NCI-H526 treated with DMSO at 0.1 percent for 48 hours (cell line): ENCODE data around the gene ZDHHC19.
"Not testable (repeated sequence)": the region's sequence is repeated elsewhere in the genome, so short reads cannot be mapped to it uniquely, and the experiment has no call there.

Experiments used
- DNase-seq: peaks from one replicate; lab custom pipeline; 2025; lab: John Stamatoyannopoulos, UW

ZDHHC19 gene, protein sequence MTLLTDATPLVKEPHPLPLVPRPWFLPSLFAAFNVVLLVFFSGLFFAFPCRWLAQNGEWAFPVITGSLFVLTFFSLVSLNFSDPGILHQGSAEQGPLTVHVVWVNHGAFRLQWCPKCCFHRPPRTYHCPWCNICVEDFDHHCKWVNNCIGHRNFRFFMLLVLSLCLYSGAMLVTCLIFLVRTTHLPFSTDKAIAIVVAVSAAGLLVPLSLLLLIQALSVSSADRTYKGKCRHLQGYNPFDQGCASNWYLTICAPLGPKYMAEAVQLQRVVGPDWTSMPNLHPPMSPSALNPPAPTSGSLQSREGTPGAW

DNA sequence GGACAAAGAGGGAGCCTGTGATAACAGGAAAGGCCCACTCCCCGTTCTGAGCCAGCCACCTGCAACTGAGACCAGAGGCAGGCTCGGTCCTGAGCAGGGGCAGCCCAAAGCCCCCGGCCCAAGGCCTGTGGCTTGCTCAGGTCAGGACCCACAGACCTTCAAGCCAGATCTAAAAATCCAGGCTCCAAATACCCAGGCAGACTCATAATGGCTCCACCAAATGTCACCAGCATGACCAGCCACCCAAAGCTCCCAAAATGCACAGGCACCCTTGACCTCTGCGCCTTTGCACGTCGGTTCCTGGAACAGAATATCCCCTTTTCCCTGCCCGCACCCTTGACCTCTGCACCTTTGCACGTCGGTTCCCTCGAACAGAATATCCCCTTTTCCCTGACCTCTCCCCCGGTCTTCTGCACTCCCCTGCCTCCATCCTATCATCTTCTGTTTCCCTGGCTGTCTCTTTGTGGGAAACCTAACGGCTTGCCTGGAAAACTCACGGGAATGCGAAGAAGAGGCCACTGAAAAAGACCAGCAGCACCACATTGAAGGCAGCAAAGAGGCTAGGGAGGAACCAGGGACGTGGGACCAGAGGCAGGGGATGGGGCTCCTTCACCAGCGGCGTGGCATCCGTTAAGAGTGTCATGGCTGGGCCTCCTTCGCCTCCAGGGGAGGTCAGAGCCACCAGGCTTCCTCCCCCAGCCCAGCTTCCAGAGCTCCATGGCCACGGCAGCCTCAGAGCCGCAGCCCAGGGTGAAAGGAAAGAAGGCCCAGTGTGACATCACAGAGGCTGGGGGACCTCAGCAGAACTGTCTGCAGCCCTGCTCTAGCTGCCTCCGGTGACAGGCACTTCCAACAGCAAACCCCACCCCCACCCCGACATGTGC, at the start of gene ZDHHC19:
ZDHHC19 (minus strand) TSS at position 728 of the 884 bp plus-strand sequence; CDS start at position 643, 85 bp downstream.
- no peak for DNase-seq

DNA sequence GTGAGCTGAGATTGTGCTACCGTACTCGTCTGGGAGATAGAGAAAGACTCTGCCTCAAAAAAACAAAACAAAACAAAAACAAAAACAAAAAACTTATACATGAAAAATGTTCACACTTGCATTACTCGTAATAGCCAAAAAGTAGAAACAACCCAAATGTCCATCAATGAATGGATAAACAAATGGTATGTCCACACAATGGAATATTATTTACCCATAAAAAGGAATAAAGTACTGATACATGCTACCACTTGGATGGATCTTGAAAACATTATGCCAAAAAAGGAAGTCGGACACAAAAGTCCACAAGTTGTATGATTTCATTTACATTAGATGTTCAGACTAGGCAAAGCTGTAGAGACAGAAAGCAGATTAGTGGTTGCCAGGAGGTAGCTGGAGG, 49.6 kb upstream of the ZDHHC19 start:
- DNase-seq = no peak

DNA sequence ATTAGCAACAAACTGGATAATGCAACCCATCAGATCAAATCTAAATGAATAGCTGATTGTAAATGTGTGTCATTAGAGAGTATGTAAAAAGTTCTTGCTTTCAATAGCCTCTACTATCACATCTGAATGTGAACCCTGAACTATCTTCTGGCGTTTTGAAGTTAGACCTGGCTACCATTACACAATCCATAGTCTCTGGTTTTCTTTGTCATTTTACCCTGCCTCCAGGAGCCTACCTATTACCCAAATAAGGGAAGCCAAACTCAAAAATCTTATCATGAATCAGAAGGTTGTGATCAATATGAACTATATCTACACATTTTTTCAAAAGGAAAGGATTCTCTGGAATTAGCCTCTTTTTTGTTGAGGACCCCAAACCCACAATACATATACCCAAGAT, 44.6 kb upstream of the ZDHHC19 start:
- DNase-seq = no peak

DNA sequence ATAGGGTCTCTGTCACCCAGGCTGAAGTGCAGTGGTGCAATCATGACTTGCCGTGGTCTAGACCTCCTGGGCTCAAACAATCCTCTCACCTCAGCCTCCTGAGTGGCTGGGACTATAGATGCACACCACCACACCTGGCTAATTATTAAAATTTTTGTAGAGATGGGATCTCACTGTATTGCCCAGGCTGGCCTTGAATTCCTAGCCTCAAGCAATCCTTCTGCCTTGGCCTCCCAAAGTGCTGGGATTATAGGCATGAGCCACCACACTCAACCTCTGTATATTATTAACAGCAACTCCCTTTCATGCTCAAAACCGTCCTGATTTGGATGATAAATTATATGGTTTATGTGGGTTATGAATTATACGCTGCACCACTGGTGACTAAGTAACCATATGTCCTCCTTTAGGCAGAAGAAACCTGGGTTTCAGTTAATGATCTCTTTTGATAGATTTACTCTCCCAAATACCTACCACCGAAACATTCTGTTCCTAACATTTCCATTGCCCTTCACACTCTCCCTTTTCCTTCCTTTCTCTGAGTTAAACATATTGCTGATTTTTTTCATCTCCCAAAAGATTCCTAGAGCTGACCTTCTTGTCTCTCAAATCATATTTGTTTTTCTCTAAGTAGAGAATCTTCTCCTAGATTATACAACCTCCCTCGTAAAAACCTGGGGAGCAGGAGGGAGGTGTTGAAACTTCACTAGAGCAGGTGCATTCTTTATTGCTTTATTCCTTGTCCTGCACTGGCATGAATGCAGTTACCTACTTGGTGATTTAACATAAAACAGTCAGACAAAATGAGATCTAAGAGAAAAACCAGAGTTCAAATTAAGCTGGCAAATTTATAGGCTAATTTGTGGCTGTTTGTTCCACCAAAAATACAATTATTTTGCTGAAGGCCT, 43.4 kb upstream of the ZDHHC19 start:
- no peak for DNase-seq

DNA sequence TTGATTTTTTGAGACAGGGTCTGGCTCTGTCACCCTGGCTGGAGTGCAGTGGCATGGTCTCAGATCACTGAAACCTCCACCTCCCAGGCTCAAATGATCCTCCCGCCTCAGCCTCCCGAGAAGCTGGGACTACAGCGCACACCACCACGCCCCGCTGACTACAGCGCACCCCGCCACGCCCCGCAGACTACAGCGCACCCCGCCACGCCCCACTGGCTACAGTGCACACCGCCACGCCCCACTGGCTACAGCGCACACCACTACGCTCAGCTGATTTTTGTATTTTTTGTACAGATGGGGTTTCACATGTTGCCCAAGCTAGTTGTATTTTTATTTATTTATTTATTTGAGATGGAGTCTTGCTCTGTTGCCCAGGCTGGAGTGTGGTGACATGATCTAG, 40.7 kb upstream of the ZDHHC19 start:
- DNase-seq = no peak

DNA sequence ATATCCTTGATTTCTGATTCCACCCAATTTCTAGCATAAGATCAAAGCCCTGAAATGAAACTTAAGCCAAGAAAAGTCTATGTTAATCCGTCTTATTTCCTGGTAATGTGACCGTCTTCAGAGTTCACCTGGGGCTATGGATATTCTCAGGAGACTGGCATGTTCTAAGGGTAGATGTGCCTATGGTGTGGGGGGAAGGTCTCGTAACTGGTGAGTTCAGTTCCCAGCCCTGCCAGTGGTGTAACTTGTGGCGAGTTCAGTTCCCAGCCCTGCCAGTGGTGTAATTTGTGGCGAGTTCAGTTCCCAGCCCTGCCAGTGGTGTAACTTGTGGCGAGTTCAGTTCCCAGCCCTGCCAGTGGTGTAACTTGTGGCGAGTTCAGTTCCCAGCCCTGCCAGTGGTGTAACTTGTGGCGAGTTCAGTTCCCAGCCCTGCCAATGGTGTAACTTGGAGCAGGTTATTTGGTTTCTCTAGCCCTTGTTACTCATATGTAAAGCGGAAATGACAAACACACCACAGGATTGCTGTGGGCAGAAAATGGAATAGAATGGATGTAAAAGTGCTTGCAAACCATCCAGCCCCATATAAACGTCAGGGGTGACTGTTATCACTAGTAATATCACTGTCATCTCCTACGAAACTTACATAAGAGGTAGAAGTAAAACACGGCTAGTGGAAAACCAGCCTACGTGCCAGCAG, 35.6 kb upstream of the ZDHHC19 start:
- no peak for DNase-seq

DNA sequence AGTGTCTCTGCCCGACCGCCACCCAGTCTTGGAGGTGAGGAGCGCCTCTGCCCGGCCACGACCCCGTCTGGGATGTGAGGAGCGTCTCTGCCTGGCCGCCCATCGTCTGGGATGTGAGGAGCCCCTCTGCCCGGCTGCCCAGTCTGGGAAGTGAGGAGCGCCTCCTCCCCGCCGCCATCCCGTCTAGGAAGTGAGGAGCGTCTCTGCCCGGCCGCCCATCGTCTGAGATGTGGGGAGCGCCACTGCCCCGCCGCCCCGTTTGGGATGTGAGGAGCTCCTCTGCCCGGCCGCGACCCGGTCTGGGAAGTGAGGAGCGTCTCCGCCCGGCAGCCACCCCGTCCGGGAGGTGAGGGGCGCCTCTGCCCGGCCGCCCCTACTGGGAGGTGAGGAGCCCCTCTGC, 33.0 kb upstream of the ZDHHC19 start:
- DNase-seq = not testable (repeated sequence)

DNA sequence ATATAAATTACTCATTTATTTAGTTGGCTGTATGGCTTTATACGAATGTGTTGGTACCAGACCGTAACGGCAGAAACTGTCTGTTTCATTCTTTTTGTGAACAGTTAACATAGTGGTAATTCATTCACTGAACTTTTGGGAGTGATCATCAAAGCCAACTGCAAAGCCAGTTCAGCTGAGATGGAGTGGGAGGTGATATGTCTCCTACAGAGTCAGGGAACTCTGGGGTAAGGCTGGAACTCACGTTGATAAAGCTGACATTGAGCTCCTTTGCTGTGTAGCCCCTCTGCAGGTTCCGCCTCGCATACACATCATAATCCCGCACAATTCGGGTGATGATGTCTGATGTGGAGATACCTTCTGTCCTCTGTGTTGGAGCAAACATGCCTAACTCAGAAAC, 30.5 kb upstream of the ZDHHC19 start:
- DNase-seq = no peak

DNA sequence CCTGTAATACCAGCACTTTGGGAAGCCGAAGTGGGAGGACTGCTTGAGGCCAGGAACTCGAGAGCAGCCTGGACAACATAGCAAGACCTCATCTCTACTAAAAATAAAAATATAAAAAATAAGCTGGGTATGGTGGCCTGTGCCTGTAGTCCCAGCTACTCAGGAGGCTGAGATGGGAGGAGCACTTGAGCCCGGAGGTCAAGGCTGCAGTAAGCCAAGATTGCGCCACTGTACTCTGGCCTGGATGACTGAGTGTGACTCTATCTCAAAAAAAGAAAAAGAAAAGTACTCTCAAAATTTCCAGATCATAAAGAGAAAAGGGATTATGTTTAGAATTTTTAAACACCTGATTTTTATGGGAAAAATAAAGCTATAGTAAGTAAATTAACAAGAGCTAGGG, 29.2 kb upstream of the ZDHHC19 start:
- DNase-seq = no peak

DNA sequence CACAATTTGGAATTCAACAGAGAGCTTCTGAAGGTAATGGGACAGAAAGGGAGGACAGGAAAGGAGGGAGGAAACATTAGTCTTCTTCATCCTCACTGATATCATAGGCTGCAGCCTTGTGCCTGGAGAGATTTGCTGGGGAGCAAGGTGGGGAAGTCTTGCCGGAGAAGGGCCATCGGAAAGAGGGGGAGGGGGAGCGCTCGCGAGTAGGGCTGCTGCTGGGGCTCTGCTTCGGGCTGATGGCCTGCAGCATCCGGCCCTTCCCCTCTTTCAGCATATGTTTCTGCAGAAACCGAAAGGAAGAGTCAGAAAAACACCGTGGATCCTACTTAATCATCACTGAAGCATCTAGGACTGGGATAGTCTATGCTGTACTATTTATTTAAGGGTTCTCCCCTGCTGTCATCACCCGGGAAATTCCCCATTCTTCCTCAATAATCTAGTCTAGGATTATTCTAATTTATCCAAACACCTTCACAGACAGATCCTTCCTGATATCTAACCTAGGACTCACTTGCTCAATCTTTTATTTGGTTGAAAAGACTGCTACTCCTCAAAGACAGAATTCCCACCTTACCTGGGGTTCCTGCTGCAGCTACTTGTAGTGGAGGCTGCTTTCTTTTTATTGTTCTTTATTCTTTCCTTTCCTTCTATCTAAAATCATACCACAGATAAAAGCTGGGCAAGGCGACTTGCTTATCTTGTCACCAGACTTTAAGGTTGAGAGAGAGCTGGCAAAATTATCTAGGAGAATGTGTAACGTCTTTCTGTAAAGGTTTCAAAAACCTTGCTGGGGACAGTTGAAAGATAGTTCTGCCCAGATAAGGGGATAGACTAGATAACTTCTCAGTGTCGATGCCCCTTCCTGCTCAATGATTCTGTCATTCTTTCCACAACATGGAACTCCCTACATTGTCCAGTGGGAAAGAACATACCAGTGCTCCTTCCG, 27.7 kb upstream of the ZDHHC19 start:
- no peak for DNase-seq

DNA sequence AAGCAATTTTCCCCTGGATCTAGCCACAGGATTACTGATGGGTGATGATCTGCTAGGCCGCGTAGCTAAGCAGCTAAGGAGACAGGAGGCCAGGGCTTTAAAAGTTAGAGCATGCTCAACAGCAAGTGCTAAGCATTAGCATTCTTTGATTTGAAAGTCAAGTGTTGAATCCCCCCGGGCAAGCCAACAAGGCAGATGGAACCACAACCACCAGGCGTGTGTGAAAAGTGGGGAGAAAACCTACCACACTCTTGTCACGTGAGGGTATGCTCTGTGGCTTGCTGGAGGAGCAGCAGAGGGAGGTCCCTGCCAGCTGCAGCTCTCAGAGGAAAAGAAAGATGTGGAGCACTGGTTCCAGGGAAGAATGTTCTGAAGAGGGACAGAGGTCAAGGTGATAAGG, 26.0 kb upstream of the ZDHHC19 start:
- no peak for DNase-seq

DNA sequence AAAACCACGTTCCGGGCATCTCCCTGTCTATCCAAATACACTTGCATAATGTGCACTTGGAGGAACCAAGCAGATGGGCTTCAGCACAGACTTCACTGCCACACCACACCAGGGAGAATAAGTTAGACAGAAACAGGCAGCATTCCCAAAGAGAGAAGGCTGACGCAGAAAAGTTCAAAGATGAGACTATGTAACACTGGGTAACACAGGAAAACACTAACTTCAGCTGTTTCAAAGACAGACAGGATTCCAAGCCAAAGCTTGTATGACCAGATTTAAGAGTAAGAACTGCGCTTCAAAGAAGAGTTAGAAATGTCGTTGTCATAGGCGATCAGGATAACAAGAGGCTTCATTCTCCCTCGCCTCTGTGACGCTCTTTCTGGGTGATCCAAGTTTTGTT, 25.0 kb upstream of the ZDHHC19 start:
- DNase-seq = no peak

DNA sequence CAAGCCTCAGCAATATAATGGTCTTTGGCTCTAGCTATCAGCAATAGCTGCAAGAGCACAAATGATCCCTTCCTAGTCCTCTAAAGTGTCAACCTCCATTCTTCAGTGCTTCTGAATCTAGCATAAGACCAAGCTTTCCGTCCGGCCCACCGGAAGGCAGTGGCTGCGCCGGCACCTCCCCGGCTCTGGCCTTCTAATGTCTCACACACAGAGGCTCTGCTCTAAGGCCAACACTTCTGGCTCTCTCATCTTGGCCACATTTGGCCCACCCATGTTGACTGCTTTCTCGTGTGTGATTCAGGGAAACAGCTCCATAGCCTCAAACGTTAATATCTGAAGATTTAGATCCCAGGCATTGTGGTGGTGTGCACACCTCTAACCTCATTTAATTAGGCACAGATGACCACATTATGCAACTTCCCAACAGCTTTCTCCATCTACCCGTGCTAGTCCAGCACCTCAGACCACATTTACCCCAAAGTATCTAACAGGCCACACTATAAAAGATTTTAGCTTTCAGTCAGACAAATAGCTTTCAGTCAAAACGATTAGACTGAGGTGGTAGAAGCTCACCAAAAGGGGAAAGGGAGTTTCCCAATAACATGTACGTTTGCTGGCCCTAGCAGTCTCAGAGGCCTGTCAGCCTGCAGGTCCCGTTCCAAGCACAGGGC, 24.4 kb upstream of the ZDHHC19 start:
- DNase-seq = no peak

DNA sequence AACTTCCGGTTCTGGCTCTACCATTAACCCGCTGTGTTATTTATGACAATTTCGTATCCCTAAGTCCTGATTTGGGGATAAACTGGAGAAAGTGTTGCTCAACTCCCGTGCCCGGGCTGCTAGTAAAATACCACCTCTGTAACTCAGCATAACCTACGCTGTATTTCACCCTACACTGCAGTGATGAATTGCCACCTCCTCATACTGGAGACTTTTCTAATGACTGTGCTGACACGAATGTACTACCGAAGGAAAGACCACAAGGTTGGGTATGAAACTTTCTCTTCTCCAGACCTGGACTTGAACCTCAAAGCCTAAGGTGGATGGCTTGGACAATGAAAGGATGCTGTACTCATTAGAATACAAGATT, 21.7 kb upstream of the ZDHHC19 start:
- DNase-seq = no peak

DNA sequence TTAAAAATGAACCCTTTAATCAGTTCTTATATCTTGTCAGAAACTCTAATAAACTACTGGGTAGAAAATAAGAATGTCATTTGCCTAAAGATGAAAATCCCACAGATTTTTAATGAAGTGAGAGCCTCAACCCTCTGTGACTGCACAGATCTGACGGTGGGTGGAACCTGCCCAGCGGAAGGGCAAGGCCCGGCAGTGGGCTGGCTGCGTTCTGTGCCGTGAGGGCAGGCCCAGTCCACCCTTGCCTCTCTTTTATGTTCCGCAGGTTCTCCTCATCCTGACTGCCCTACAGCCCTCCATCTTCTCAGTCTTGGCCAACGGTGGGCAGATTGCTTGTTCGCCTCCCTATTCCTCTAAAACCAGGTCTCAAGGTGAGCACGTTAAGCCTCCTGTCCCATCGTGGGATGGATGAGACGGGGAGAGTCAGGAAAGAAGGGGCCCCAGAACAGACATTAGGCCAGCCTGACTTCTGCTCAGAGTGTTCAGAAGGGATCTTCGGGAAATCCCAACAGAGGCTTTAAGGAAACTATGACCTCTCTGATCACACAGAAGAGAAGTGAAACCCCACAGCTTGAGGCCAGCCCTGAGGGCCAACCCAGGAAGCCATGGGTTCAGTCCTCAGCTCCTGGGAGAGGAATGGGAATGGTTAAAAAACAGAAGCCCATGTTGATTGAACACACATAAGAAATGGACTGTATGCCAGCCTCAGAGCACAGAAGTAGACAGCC, 21.1 kb upstream of the ZDHHC19 start:
- no peak for DNase-seq

DNA sequence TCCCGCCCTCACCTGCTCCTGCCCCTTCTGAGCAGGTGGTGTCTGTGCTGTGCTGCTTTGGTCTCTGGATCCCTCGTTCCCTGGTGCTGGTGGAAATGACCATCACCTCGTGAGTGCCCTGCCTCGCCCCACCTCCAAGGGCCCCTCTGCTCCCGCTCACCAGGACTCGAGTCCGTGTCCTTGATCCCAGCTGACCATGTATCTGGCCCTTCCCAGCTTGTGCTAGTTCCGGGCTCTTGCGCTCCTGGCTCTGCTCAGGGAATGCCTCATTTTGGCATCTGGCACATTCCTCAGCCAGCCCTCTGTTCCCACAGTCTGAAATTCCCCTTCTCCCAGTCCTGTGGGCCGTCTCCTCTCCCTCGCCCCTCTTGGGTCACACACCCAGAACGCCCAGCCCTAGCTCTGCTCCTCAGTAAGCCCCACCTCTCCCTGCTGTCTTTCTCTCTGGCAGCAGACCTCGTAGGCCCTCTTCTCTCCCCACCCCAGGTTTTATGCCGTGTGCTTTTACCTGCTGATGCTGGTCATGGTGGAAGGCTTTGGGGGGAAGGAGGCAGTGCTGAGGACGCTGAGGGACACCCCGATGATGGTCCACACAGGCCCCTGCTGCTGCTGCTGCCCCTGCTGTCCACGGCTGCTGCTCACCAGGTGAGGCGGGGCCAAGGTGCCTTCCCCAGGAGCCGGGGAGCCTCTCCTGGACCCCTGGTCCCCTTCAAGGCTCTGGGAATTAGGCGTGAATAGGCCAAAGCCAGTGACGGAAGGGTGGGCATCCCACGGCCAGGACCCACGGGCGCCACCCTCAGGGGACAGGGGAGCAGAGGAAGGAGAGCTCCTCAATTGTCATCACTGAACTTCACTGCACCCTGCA, 16.7 kb upstream of the ZDHHC19 start:
- DNase-seq = no peak

DNA sequence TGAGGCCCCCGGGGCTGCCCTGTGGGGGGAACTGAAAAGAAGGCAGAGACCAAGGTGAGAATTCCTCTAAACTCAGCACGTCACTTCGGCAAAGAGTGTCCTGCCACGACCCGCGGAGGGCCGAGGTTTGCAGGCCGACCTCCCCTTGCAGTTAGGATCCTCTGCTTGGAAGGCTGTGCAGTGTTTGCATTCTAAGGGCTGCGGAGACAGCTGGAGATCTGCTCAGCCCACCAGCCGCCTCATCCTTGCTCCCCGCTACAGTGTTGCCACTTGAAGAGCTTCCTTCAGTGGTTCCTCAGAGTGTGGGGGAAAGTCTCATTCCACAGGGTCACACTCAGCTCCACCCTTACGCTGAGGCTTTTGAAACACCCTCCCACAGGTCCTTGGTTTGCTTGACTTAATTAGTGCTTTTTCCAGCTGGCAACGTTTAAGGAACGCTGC, 15.9 kb upstream of the ZDHHC19 start:
- DNase-seq = no peak

DNA sequence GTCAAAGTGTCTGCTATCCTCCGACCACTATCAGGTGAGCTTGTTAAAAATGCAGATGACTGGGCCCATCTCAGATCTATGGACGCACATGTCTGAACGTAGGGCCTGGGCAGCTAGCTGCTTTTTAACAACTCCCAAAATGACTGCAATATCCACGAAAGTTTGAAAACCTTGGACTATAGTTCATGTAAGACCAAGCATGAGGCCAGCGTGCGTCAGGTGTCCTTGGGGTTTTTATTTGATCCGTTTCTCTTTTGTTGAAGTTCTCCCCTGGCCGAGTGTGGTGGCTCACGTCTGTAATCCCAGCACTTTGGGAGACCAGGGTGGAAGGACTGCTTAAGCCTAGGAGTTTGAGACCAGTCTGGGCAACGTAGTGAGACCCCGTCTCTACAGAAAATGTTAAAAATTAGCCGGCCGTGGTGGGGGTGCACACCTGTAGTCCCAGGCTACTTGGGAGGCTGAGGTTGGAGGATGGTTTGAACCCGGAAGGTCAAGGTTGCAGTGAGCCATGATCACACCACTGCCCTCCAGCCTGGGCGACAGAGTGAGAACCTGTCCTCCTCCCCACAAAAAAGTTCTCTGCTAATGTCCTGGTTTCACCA, 14.7 kb upstream of the ZDHHC19 start:
- DNase-seq = no peak
